GM12865 (cell line): Measurements from ENCODE around the gene ECE1.

Experiments
- DNase-seq: peaks from one replicate; pipeline ENCODE4 v3.0.0; 2010; ENCODE audit warnings: low read depth
- H3K4me3 ChIP-seq: 2 replicates; pipeline ENCODE4 v1.5.1; 2011; ENCODE audit warnings: mild to moderate bottlenecking, low read depth, low read length, control low read depth
- TF ChIP-seq, protein P1 (sequence below): IDR thresholded peaks from 2 replicates; pipeline ENCODE4 v1.5.1; 2011; ENCODE audit warnings: low read length, control low read depth, low read depth, inconsistent platforms; ENCODE audit not compliant: insufficient read depth; ENCODE audit errors: missing control alignments

The ECE1 gene

GRCh38 chr1:21300774-21301173 is 10.5 kb upstream of the ECE1 start:
- H3K4me3 ChIP-seq, result no peak overlapping the region
- TF ChIP-seq, protein P1, sequence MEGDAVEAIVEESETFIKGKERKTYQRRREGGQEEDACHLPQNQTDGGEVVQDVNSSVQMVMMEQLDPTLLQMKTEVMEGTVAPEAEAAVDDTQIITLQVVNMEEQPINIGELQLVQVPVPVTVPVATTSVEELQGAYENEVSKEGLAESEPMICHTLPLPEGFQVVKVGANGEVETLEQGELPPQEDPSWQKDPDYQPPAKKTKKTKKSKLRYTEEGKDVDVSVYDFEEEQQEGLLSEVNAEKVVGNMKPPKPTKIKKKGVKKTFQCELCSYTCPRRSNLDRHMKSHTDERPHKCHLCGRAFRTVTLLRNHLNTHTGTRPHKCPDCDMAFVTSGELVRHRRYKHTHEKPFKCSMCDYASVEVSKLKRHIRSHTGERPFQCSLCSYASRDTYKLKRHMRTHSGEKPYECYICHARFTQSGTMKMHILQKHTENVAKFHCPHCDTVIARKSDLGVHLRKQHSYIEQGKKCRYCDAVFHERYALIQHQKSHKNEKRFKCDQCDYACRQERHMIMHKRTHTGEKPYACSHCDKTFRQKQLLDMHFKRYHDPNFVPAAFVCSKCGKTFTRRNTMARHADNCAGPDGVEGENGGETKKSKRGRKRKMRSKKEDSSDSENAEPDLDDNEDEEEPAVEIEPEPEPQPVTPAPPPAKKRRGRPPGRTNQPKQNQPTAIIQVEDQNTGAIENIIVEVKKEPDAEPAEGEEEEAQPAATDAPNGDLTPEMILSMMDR, result no peak
- no peak for DNase-seq

GRCh38 chr1:21299780-21300395 is 9.6 kb upstream of the ECE1 start:
- TF ChIP-seq, protein P1, result no peak
- no peak for DNase-seq
- H3K4me3 ChIP-seq, result no peak overlapping the region

- no peak overlapping the region for H3K4me3 ChIP-seq
- no peak for DNase-seq
- TF ChIP-seq, protein P1, result no peak
These were observed 8.7 kb upstream of the ECE1 start for GRCh38 chr1:21298981-21299391.

DNA sequence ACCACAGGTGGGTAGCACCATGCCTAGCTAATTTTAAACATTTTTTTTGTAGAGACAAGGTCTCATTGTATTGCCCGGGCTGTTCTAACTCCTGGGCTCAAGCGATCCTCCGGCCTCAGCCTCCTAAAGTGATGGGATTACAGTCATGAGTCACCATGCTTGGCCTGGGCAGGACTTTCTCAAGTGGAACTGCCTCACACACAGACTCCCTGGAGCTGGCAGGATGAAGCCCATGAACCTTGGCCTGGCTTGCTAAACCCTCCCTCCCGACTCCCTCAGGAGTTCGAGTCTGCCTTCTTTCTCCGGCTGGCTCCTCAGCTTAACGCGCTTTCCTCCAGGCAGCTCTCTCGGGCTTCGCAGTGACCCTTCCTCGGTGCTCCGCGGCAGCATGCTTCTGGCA is 7.7 kb upstream of the ECE1 start:
- no peak for DNase-seq
- H3K4me3 ChIP-seq, result no peak overlapping the region
- TF ChIP-seq, protein P1, result no peak

DNA sequence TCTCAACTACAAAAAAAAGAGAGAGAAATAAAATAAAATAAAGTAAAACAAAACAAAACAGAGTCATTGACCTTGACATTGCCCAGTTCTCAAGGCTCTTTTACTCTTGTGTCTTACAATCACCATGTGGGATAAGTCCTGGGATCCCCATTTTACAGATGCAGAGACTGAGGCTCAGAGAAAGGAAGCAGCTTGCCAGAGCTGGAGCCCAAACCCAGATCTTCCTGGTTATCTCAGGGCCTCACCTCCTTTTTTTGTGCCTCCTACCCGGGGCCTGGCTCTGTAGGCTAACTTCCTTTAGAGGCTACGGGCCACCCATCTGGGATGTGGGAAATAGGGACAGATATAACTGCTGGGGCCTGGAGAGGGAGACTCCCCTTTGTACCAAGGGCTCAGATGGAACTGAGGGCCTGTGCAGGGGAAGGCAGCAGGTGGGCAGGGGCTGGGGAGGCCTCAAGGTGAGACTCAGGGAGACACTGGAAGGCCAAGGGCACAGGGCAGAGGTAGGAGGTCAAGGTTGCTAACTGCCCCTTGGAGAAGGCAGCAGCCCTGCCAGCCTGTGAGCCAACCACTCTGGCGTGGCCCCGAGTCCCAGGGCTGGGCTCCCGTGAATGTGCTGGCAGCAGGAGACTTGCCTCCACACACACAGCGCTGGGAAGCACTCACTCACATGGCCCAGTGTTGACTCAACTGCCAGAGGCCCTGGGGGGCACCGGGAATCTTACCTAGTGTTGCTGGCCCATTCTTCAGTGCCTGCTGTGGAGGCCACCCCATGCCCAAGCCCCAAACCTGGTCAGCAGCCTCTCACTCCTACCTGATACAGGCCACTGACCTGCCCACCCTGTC is 6.5 kb upstream of the ECE1 start:
- DNase-seq, result no peak
- H3K4me3 ChIP-seq, result no peak overlapping the region
- TF ChIP-seq, protein P1, result no peak

DNA sequence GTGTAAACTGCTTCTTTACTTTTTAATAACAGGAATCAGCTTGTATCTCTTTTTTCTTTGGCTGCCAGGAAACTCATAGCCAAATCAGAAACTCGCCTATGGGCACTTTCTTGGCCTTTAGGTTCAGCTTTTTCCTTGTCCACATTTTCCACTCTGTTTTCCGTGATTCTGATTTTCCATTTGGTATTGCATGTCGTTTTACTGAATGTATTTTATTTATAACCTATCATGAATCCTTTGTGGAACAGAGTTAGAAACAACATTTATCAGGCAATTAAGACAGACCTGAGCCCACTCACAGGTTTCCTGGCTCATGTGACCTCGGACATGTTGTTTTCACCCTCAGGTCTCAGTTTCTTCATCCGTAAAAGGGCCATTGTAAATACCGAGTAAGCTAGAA is 5.3 kb upstream of the ECE1 start:
- TF ChIP-seq, protein P1, result no peak
- no peak overlapping the region; the same call in 1 of the 2 replicates for H3K4me3 ChIP-seq
- DNase-seq, result no peak
